Stimulated activated CD4-positive, alpha-beta T cell treated with anti-CD3 and anti-CD28 coated beads, TNF-alpha, amount 100 ng/mL, for 24 hours (primary cell): Measurements from ENCODE around the gene PAK3.

Source experiments
- DNase-seq, 3 experiments: peaks; one replicate each; pipeline ENCODE4 v3.0.0-alpha.2; 2020; ENCODE audit warnings: low read depth in 3 of 3

Gene PAK3

GRCh38 chrX:111262086-111262485, 166.1 kb downstream of the PAK3 start:
- no peak for DNase-seq

GRCh38 chrX:111264385-111264784, 168.4 kb downstream of the PAK3 start:
- DNase-seq, result no peak

- no peak for DNase-seq
Observed at GRCh38 chrX:111265486-111265885, 169.5 kb downstream of the PAK3 start.

GRCh38 chrX:111268506-111268905, 172.5 kb downstream of the PAK3 start:
- no peak for DNase-seq

GRCh38 chrX:111270339-111270738, 174.3 kb downstream of the PAK3 start, which contains the start of gene CAPN6:
Gene CAPN6 (minus strand): TSS chrX:111270483. CDS start chrX:111263936, 6,547 bp downstream.
- no peak for DNase-seq
